Stomach smooth muscle (tissue), 2 donors: ENCODE data around the gene PLXNA2.
A peak's percentile ranks its signal among the peaks of the same experiment; 100 is the strongest.

Experiments
- H3K27ac ChIP-seq: one replicate; pipeline ENCODE4 v1.7.0; 2013; ENCODE audit warnings: mild to moderate bottlenecking, low read length, inconsistent platforms
- H3K27me3 ChIP-seq, 2 donors: one replicate each; pipeline ENCODE4 v1.7.0; 2013; ENCODE audit warnings: low read length in 2 of 2; ENCODE audit not compliant: insufficient read depth in 2 of 2, control insufficient read depth in 1 of 2
- H3K36me3 ChIP-seq, 2 donors: one replicate each; pipeline ENCODE4 v1.7.0; 2013; ENCODE audit warnings: low read length in 2 of 2; ENCODE audit not compliant: control insufficient read depth in 2 of 2, insufficient read depth in 2 of 2
- H3K4me1 ChIP-seq: one replicate; pipeline ENCODE4 v1.7.0; 2013; ENCODE audit warnings: low read length; ENCODE audit not compliant: control insufficient read depth, insufficient read depth
- H3K4me3 ChIP-seq, 2 donors: one replicate each; pipeline ENCODE4 v1.7.0; 2013; ENCODE audit warnings: low read length in 2 of 2
- H3K9ac ChIP-seq, 2 donors: one replicate each; pipeline ENCODE4 v1.7.0; 2013; ENCODE audit warnings: low read length in 2 of 2, mild to moderate bottlenecking in 1 of 2
- H3K9me3 ChIP-seq, 2 donors: one replicate each; pipeline ENCODE4 v1.7.0; 2013; ENCODE audit warnings: low read length in 2 of 2; ENCODE audit not compliant: control insufficient read depth in 2 of 2
- donor health status: healthy.
- donor health status: Pancreatic carcinoma.

PLXNA2 gene

DNA sequence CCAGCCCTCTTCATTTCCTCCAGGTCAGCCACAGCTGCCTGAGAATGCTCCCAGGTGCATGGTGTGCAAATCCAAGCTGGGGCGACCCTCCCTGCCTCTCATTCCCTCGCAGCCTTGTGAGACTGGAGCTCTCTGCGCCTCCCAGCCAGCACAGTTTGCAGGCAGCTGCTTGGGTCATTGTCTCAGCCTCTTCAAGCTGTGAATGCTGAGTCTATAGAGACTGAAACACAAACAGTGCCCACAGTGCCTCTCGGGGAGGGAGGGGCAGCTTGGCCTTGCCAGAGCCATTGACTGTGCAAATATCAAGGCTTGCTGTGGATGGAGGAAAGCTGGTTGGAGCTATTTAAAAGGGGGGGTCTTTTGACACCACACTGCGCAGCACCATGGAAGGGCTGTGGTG lies 10.6 kb downstream of the PLXNA2 start:
- H3K4me3 ChIP-seq, result peak overlapping the region in 1 of 2 donors; percentile 44
- no peaks in the 10 kb centered on the region for H3K9me3 ChIP-seq
- peaks cover 95% of the 10 kb centered on the region for H3K4me1 ChIP-seq
- no peaks in the 10 kb centered on the region for H3K27me3 ChIP-seq
- no peak overlapping the region for H3K9ac ChIP-seq
- H3K27ac ChIP-seq, result peak overlapping the region; percentile 90
- no peaks in the 10 kb centered on the region for H3K36me3 ChIP-seq

DNA sequence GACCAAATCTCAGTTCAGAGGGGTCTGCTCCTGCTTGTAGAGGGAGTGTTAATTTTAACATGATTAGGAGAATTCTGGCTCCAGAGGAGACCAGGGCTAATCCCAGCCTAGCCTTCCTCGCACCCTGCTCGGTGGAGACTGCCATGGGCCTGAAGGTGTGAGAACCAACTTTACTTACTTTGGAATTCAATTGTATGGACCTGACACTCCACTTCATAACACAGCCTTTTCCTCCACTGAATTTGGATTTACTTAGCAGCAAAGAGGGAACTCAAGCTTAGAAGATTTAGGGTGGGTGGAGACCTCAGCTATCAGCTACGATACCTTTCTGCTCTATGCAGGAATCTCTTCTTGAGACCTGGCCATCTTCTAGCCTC lies 11.5 kb downstream of the PLXNA2 start:
- Histone ChIP-seq H3K36me3 (no peaks in the 10 kb centered on the region), H3K4me3 (no peak overlapping the region), H3K27me3 (no peaks in the 10 kb centered on the region), H3K9me3 (no peaks in the 10 kb centered on the region), H3K27ac (peak overlapping the region; percentile 90), H3K9ac (peak overlapping the region in 1 of 2 donors; percentile 1), H3K4me1 (peaks cover 96% of the 10 kb centered on the region)

- Histone ChIP-seq H3K9me3 (no peaks in the 10 kb centered on the region), H3K4me1 (peaks cover 96% of the 10 kb centered on the region), H3K27me3 (no peaks in the 10 kb centered on the region), H3K9ac (peak overlapping the region in 1 of 2 donors; percentile 6), H3K4me3 (peak overlapping the region in 1 of 2 donors; percentile 44), H3K27ac (peak overlapping the region; percentile 90), H3K36me3 (no peaks in the 10 kb centered on the region)
Observed at GRCh38 chr1:208231881-208232661, 12.1 kb downstream of the PLXNA2 start.

DNA sequence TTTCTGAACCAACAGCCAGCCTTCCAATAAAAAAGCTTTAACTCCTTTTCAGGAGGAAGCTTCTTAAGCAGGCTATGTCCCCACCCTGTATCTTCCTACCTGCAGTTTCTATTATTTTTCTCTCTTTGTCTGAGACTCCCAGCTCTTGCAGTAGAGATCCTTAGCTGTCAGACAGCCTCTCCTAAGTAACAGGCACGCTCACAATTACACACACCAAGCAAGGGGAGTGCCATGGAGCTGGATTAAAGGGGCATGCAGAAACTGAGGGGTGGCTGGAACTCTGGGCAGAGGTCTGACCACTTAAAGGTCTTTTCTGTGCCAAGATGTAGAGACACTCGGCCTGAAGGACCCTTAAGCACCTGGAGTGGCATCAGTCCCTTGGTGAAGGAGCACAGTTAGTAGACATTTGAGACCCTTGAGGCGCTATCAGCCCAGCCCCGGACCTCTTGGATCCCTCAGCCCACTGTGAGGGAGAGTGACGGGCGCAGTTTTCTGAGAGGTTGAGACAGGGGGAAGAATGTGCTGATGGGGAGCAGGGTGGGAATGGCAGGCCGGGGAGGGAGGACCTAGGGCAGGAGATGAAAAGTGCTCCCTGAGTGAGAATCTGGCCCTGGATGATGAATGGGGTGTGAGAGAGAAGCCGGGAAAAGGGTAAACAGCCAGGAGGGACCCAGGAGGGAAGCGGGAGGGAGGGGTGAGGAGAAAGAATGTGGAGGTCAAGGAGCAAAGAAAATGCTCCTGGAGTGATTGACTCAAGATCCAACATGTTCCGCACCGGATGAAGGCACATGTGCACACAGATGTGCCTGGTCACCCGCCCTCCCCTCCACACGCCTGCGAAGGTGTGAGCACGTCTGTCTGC lies 13.3 kb downstream of the PLXNA2 start:
- Histone ChIP-seq H3K36me3 (no peaks in the 10 kb centered on the region), H3K27ac (peak overlapping the region; percentile 90), H3K9me3 (no peaks in the 10 kb centered on the region), H3K27me3 (no peaks in the 10 kb centered on the region), H3K4me1 (peaks cover 96% of the 10 kb centered on the region), H3K9ac (no peak overlapping the region), H3K4me3 (peak overlapping the region in 1 of 2 donors; percentile 44)

DNA sequence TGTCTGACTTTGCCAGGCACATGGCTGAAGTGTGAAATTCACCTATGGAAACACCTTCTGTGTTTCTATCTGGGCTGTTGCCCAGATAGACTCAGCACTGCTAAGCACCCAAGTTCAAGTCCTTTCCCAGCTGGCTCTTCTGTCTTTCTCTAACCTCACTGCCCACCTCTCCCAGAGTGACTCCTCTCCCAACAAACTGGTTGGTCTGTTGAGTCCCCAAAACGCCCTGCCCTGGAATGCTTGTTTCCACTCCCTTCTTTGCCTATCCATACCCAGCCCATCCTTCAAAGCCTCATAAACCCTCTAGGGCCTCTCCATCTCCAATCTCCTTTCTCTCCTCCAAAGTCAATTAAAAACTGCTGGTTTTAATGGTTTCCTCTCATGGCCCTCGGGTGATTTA lies 15.6 kb downstream of the PLXNA2 start:
- Histone ChIP-seq H3K27me3 (no peaks in the 10 kb centered on the region), H3K36me3 (no peaks in the 10 kb centered on the region), H3K27ac (peak overlapping the region; percentile 86), H3K4me1 (peaks cover 77% of the 10 kb centered on the region), H3K9ac (no peak overlapping the region), H3K9me3 (no peaks in the 10 kb centered on the region), H3K4me3 (no peak overlapping the region)

DNA sequence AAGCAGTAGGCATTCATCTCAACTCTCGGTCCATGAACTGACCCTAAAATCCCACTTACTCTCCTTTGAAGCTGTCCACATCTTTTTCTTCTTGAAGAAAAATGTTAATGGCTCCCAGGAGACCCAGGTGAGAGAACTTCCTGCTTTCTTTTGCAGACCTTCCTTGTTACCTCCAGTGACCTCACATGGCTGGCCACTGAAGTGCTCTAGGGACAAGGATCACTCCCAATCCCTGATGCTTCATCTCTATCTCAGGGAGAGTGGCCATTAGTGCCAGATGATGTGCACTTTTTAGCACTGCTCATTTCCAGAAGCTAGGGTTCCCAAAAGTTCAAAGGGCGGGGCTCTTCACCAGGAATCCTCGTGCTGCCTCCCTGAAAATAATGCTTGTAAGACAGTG lies 16.2 kb downstream of the PLXNA2 start:
- H3K9ac ChIP-seq, result no peak overlapping the region
- H3K27me3 ChIP-seq, result no peaks in the 10 kb centered on the region
- H3K4me1 ChIP-seq, result peaks cover 73% of the 10 kb centered on the region
- peak overlapping the region; percentile 86 for H3K27ac ChIP-seq
- no peak overlapping the region for H3K4me3 ChIP-seq
- no peaks in the 10 kb centered on the region for H3K36me3 ChIP-seq
- no peaks in the 10 kb centered on the region for H3K9me3 ChIP-seq

- Histone ChIP-seq H3K9ac (no peak overlapping the region), H3K9me3 (no peaks in the 10 kb centered on the region)
Observed at GRCh38 chr1:208227366-208227765, 16.8 kb downstream of the PLXNA2 start.

DNA sequence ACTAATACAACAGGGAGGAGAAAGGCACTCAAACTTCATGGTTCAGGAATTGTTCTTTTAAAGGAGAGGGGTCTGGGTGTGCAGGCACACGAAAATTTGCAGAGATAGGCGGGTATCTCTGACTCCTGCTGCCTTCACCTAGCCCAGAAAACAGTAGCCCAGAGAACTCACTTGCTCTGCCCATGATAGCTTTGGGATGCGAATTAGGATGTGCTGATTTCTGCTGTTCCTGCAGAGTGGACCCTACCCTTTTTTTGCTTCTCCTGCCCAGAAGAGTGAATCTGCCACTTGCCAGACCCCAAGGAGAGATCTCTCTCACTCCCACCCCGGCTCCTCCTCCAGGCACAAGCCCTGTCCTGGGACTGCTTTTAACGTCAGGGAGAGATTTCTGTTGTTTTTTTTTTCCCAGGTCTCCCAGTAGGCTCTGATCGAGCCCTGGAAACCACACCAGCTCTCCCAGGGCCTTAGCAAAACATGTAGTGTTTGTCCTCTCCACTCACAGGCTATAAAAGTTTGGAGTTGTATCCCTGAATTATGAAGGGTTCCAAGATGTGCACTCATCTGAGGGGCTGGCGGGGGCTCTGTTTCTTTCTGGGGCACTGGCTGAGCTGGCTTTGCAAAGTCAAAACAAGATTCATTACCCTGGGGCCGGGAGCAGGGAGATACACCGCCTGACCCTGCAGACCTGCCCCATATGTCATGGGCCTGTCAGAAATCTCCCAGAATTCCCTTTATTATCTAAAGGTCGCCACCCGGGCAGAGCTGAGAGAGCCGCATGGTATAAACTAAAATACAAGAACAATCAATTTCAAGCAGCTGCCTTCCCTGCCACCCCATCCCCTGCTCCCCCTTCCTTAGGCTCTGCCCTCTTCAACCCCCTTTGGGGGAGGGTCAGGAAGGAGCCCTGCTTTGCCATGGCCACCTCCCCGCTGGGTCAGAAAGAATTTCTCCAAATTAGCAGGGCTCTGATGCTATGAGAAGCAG lies 17.9 kb downstream of the PLXNA2 start:
- Histone ChIP-seq H3K4me1 (peaks cover 71% of the 10 kb centered on the region), H3K4me3 (peak overlapping the region in 1 of 2 donors; percentile 22), H3K36me3 (no peaks in the 10 kb centered on the region), H3K9ac (peak overlapping the region in 1 of 2 donors; percentile 29), H3K27me3 (no peaks in the 10 kb centered on the region), H3K9me3 (no peaks in the 10 kb centered on the region), H3K27ac (peak overlapping the region; percentile 86)

More at GRCh38 chr1:208227366-208227765, 16.8 kb downstream of the PLXNA2 start:
- H3K4me1 ChIP-seq, result peaks cover 73% of the 10 kb centered on the region
- H3K36me3 ChIP-seq, result no peaks in the 10 kb centered on the region
- H3K4me3 ChIP-seq, result peak overlapping the region in 1 of 2 donors; percentile 8
- H3K27ac ChIP-seq, result peak overlapping the region; percentile 86
- no peaks in the 10 kb centered on the region for H3K27me3 ChIP-seq

DNA sequence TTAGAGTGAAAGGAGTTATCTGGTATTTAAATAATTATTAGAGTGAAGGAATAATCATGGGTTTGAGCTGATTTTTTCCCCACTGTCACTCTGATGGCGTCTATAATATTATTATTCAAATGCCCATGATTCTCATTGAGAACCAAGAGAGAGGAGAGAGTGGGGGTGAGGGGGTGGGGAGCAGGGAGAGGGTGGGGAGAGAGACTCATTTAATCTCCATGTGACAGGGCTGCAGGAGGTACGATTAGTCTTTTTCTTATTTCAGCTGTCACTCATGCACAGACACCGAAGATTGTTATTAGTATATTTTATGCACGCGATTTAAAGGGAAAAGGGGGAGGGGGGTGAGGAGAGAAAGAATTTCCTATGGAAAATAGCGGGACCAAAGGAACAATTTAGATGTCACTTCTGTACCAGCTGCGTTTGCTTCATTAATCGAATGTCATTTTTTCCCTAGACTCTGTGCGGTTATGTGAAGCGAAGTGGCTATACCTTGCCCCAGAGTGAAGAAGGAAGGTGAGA lies 19.9 kb downstream of the PLXNA2 start:
- no peak overlapping the region for H3K9ac ChIP-seq
- H3K27me3 ChIP-seq, result no peaks in the 10 kb centered on the region
- no peaks in the 10 kb centered on the region for H3K36me3 ChIP-seq
- no peaks in the 10 kb centered on the region for H3K9me3 ChIP-seq
- H3K4me1 ChIP-seq, result peaks cover 74% of the 10 kb centered on the region
- no peak overlapping the region for H3K27ac ChIP-seq
- no peak overlapping the region for H3K4me3 ChIP-seq

DNA sequence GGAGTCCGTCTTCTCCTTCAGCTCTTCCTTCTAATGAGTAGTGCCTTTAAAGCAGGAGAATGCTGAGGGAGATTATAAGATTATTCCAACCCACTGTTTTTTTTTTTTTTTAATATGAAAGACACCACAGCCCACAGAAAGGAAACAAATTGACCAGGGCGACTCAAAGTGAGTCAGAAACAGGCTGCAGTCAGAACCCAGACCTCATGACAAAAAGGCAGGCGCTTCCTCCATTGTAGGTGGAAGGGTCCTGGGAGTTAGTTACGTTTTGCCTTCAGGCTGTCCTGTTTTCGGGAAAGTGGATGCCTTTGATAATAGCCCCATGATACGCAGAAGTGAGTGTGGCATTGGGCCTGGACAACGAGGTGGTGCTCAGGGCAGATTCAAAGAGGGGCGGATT lies 21.0 kb downstream of the PLXNA2 start:
- Histone ChIP-seq H3K4me1 (peaks cover 74% of the 10 kb centered on the region), H3K27ac (peak overlapping the region; percentile 32), H3K4me3 (no peak overlapping the region), H3K9me3 (no peaks in the 10 kb centered on the region), H3K36me3 (no peaks in the 10 kb centered on the region), H3K9ac (no peak overlapping the region), H3K27me3 (no peaks in the 10 kb centered on the region)
